NCI-H748 (cell line): Measurements from ENCODE around the gene S100A9.

Source experiments
- DNase-seq: peaks from one replicate; lab custom pipeline; 2025; ENCODE audit not compliant: unreplicated experiment; lab: John Stamatoyannopoulos, UW

Gene S100A9

DNA sequence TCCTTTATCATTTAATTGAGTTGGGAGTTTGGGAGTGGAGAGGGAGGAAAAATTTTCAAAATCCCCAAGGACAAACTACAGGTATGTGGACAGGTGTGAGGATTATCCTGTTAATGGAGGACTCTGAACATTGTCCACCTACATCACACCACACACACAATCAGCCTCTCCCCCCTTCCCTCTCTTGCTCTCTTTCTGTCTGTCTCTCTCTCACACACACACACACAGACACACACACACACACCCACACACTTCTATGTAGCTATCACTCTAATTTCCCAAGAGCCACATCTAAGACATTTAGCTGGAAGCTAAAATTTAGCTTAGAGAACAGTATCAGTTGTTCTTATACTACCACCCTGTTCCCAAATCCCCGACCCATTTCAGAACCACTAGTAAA, 31.7 kb downstream of the S100A9 start:
- DNase-seq: no peak

DNA sequence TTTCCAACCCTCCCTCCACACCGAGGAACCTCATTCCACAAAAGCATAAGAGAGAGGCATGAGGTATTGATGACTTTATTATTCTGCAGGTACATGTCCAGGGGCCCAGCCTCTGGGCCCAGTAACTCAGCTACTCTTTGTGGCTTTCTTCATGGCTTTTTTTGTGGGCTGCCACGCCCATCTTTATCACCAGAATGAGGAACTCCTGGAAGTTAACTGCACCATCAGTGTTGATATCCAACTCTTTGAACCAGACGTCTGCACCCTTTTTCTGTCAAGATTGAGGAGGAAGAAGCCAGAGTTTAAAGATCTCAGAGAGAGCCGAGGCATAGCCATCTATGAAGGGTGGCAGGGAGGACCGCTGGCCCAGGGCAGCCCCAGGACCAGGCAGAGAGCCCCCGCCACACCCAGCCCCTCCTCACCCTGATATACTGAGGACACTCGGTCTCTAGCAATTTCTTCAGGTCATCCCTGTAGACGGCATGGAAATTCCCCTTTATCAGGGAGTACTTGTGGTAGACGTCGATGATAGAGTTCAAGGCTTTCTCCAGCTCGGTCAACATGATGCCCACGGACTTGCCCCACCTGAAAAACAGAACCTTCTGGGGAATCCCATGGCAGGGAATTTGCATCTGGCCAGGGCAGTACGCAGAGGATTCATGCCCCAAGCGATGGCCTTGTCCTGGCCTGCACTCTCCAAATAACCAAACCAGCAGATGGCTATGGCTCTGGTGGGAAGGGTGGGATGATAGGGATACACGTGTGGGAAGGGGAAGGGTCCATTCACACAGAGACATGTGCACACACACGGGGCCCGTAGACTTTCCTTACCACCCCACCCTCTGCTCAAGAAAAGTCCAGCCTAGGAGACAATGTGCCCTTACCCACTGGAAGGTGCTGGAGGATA, 32.6 kb downstream of the S100A9 start:
- no peak for DNase-seq

DNA sequence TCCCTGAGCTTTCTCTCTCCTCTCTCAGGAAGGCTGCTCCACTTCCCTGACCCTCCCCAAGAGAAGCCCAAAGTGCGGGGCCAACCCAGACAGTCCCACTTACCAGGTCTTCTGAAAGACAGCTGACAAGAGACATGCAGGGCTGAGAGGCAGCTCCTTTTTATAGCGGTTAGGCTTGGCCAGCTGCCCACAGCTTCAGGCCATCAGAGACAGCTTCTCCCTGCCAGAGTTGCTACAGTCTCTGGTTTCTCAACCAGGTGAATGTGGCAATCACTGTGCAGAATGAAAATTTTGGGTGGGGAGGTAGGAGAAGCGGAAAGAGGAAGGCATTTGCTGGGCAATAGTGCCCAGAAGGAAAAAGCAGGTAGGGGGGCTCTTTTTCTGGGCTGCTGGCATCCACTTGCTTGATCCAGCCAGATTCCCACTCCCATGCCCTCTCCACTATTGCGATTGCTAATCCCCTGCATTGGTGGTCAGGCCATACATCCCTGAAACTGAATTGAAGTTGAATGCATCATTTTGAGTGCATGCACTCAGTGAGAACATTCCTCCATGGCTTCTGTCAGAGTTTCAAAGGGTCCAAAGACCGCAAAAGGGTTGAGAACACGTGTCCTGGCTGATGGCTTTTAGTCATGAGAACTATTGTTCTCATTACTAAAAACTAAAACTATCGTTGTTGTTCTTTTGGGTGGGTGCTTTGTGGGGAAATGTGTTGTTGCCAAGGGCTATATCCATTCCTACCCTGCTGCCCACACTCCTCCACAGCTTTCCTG, 33.5 kb downstream of the S100A9 start, which contains the start of gene S100A8:
Gene S100A8 (minus strand): TSS at position 136 of the 773 bp plus-strand sequence. CDS start 538 bp downstream, outside the sequence.
- DNase-seq: no peak

GRCh38 chr1:153392258-153392657, 34.6 kb downstream of the S100A9 start:
- DNase-seq: no peak

DNA sequence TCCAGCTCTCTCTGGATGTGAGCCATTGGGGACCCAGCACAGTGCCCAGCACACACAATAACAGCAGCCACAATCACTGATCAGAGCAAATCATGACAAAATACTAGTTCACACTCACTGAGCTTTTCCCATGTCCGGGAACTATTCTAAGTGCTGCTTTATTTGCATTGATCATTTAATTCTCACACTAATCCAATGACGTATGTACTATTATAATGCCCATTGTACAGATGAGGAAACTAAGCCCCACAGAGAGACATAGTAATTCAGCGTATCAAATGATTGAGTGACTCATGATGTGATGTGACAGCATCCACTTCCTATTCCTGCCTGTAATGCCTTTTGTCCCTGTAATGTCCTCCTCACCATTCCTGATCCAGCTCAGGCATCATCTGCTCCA, 35.2 kb downstream of the S100A9 start:
- no peak for DNase-seq

- peak; percentile 13 for DNase-seq
These were observed 36.3 kb downstream of the S100A9 start for GRCh38 chr1:153393926-153394325.

GRCh38 chr1:153394391-153394790, 36.7 kb downstream of the S100A9 start:
- no peak for DNase-seq

DNA sequence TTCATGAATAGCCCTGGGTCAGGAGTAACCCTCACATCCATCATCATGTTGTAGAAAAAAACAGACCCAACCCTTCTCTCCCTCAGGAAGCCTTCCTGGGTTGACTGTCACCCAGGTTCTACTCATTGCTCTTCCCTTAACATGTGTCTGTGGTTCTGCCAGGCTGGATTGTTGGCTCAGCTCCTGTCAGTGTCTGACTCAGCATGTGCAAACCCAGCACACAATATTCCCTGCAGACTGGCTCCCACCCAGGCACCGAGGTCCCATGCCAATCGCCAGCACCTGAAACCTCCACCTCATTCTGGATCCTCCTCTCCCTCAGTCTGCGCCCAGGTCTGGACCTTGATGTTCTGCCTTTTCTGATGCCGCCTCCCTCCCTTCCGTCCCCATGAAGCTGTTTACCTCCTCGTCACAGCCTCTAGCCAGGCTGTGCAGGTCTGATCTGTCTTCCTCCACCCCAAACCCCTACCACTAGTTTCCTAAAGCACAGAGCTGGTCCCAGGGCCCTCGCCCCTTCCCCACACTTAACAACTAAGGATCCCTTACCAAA, 37.6 kb downstream of the S100A9 start:
- DNase-seq: no peak

DNA sequence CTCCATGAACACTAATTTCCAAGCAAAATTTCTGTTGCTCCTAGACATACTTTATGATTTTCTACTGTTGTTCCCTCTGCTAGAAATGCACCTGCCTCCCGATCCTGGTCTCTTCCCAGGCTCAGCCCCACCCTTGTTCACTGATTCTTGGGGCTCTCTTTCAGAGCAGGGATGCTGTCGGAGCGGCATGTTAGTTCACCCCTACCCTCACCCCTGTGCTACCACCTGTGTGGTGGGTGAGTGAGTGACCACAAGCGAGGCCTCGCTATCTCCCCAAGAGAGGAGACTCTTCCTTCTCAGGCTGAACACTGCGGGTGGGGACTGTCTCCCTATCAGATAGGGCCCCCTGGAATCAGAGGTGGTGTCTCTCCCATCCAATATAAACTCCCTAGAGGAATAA, 38.1 kb downstream of the S100A9 start:
- DNase-seq: no peak

DNA sequence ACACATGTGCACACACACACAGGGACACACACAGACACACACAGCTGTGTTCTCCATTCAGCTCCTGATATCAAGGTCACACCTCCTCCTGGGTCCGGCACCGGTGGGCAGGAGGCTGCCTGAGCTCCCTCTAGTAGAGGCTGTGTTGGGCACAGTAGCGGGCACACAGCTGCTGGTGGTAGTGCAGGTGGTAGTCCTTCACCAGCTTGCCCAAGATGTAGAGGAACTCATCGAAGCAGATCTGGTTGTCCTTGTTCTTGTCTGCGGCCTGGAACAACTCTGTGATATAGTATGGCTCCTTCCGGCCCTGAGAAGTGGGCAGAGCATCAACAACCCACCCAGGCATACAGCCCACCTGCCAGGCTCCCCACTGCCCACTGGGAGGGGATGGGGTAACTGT, 38.8 kb downstream of the S100A9 start:
- no peak for DNase-seq

GRCh38 chr1:153397051-153397923, 39.6 kb downstream of the S100A9 start:
- DNase-seq: no peak

DNA sequence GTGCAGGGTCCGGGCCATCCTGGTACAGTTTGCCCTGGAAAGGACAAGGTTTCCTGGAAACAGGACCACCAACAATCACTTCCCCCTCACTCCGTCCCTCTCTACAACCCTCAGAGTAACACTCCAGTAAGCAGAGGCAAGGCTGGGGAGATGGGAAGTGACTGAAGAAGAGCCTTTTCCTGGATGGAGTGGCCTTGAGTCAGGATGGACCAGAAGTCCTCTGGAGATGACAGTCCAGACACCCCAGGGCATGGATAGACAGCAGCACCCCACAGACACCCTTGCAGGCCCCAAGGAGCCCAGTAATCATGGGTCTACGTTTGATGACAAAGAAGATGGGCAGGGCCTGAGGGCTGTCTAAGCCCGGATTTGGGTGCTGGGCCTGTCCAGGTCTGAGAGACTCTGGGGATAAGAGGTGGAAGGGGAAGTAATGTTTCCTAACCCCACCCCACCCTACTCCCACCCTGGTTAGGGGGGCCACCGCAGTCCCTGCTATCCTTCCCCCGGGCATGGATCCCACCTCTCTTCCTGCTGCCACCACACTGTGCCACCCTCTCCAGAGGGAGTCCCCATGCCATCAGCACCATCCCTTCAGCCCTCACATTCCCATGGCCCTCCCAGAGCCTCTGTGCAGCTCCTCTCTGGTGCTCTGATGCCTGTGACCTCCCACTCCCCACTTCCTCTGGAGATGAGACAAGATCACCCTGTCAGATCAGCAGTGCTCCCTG, 40.4 kb downstream of the S100A9 start:
- no peak for DNase-seq

GRCh38 chr1:153399401-153400055, 41.9 kb downstream of the S100A9 start:
- no peak for DNase-seq

DNA sequence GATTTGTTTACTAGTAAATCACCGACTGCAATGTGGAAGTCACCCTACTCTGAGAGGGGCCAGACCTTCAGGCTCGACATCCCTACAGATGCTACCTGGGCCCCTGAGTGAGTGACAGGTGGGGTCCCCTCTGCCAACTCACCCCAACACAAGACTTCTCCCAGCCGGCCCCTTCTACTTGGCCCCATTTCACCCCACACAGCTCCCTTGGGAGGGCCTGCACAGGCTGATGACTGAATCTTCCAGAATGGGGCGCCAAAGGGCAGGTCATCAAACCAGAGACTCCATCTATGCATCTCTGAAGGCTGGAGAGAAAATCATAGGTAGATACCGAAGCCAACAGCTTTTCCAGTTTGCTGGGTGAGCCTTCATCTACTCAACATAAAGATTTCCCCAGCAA, 42.6 kb downstream of the S100A9 start:
- DNase-seq: peak; percentile 42

- DNase-seq: no peak
These were observed 43.8 kb downstream of the S100A9 start for GRCh38 chr1:153401461-153401860.

DNA sequence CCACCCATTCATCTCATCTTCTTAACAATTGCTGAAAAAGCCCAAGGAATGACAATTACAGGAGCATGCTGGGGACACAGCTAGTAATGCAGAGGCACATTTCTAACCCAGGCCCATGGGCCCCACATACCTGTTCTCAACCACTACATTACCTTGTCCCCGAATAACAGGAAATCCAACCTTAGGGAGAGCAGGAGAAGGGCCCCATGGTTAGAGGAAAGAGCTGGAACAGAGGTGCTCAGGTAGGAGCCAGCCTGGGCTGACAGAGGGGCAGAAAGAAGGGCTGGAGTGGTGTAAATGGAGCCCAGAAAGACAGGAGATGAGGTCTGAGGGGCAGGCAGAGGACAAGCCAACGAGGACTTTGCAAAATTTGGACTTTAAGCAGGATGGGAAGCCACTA, 44.6 kb downstream of the S100A9 start:
- no peak for DNase-seq

DNA sequence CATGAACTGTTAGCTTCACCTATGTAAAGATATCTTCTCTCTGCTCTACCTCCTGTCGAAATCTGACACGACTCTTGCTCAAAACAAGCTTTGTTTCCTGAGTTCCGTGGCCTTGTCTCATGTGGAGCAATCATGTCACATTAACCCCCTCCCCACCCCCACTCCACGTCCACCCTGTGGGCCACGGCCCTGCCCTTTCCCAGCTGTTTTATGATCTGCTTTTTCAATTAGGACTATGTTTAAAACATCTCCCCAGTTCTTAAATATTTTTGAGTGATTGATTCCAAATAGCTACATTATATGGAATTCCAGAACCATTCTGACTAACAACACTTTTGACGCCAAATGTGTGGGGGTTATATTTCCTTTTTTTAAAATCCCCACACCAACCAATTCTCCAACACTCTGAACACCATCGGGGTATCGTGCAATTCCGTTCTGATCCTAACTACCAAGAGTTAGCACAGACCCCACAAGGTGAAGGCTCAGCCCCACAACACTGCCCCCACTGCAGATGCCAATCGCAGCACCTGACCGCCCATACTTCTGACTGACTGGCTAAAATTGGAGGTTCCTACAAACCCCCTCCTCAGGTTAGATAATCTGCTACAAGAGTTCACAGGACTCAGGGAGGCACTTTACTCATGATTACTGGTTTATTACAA, 45.9 kb downstream of the S100A9 start:
- no peak for DNase-seq

DNA sequence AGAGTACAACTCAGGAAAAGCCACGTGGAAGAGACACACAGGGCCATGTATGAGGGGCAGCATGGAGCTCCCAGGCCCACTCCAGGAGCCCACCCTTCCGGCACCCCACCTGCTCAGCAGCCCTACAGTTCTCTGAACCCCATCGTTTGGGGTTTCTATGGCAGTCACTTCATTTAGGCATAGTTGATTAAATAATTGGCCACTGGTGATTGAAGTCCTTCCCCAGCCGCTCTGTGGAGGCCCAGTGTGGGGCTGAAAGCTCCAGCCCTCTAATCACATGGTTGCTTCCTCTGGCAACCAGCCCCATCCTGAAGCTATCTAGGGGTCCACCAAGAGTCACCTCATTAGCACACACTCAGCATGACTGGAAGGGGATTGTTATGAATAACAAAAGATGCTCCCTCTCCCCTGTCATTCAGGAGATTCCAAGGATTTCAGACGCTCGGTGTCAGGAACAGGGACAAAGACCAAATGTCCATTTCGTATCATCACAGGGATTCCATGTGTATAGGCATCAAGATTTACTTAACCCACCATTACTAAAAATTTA, 46.5 kb downstream of the S100A9 start:
- no peak for DNase-seq

DNA sequence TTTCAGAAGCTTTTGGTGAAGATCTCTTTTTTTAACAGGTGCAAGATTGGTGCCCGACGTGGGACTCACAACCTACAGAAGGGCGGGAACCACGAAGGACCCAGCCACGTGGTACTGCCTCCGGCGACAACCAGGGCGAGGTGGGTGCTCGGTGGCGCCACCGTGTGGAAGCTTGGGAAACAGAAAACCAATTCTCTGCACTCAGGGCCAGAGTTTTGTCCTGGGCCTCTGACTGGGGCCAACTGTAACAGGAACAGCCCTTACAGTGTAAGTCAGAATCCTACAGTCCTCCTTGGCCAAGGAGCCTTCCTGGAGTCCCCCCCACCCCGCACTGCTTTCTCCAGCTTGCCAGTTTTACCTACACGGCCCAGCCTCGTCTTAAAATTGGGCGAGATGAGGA, 47.1 kb downstream of the S100A9 start:
- peak; percentile 22 for DNase-seq
